Hematopoietic multipotent progenitor cell treated with erythropoietin and hydrocortisone succinate and interleukin-3 and kit ligand, for 15 days (in vitro differentiated cells): ENCODE results near the gene PEDS1.
"Not testable (repeated sequence)": the region's sequence is repeated elsewhere in the genome, so short reads cannot be mapped to it uniquely, and the experiment has no call there.

Experiments
- DNase-seq: peaks from one replicate; pipeline ENCODE4 v3.0.0-alpha.2; 2015; ENCODE audit warnings: low spot score

Gene PEDS1

DNA sequence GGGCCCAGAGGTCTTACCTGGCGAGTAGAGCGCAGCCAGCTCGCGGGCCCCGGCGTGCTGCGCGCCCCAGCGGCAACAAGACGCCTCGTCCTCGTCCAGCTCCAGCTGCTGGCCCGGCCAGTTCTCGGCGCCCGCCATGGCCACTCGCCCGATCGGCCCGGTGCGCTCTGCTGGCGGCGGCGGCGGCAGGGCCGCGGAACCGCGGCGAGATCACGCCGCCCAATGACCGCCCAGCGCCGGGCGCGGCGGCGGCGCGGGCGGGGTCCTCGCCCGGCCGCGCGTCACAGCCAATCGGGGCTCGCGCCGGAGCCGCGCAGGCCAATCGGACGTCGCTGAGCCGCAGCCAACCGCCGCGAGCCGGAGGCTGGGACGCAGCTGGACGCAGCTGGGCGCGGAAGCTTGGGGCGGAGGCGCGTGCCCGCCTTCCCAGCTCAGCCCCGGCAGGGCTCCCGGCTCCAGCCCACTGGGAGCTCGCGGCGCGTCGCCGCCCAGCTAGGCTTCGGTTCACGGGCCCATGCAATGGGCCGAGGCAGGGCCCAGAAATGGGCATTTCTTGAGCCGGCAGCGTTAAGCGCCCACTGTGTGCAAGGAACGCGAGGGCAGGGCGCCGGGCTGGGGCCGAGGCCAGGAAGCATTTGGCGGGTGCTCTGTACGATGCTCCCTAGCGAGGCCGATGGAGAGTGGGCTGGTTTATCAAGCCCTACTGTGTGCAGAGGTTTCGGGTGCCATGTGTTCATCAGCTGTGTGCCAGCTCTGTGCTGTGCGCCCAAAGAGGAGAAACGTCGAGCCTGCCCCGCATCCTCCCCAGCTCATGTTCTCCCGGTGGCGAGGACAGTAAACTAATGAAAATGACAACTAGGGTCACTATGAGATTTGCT is at the start of gene PEDS1:
Gene PEDS1 (minus strand): TSS at position 224 of the 878 bp plus-strand sequence. CDS start 86 bp downstream, at position 138.
- peak; percentile 92 for DNase-seq

DNA sequence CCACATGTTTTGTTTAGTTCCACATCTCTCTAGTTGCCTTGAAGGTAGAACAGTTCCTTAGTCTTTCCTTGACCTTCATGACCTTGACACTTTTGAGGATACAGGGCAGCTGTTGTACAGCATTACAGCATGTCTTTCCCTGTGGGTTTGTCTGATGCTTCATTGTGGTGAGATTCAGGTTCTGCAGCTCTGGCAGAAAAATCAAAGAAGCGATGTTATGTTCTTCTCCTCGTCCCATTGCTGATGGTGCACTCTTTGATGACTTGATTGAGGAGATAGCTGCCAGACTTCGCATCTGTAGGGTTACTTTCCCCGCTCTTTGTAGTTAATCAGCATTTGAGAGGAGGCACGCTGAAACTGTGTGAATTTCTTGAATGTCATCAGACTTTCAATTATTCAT is 49.2 kb upstream of the PEDS1 start:
- no peak for DNase-seq

DNA sequence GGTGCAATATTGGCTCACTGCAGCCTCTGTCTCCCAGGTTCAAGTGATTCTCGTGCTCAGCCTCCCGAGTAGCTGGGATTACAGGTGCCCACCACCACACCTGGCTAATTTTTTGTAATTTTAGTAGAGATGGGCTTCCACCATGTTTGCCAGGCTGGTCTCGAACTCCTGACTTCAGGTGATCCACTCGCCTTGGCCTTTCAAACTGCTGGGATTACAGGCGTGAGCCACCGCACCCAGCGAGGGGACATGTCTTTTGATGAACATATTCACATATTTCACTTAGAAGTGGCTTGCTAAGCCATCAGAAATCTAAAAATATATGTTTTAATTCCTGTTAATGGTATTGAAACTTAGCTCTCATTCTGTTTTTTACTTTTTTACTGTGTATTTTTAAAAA is 48.2 kb upstream of the PEDS1 start:
- not testable (repeated sequence) for DNase-seq

DNA sequence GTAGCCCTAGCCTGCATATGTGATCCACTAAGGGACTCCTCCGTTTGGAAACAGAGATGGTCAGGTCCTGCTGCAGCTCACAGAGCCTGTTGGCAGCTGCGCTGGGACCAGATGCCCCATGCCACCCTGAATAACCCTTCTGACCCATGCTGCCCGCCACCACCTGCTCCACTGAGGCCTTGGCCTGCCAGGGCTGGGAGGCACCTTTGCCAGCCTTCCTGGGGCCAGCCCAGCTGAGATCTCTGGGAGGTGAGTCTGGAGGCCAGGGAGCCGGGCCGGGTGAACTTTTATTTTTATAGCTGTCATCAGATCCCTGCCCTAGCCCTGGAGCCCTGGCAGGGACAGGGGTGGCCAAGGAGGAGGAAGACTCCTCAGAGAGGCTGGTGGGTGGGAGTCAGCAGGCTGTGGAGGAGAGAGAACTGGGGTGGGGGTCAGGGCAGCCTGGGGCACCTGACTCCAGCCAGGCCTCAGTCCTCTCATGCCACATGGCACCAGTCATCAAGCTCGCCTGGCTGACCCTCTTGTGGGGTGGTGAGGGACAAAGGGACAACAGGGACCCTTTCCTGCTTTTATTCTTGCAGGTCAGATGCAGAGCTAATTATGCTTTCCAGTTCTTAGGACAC is 47.1 kb upstream of the PEDS1 start:
- no peak for DNase-seq

DNA sequence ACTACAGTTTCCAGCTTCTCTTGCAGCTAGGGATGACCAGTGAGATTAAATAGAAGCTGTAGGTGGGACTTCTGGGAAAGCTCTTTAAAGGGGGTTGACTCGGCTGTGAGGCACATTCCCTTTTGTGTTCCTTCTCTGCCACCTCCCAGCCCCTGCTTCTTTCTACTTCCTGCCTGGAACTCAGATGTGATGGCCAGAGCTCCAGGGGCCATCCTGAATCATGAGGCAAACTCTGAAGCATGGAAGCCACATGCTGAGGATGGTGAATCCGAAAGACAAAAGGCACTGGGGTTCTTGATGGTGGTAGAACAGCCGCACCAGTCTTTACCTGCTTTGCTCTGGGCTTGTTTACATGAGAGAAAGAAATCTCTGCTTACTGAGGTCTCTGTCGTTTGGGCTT is 46.2 kb upstream of the PEDS1 start:
- DNase-seq, result no peak

DNA sequence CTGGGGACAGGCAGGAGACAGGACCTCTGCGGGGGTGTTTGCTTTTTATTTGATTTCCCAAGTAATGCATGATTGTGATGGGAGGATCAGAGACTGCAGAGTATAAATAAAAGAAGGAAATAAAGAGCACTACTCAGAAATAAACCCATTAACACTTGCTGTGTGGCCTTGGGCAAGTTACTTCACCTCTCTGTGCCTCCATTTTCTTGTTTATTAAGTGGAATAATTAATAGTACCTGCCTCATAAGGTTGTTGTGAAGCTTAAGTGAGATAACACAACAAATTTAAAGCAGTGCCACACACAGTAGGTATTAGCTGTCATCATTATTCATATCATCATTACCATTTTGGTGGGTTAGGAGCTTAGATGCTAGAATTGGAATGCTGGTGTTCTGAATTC is 45.2 kb upstream of the PEDS1 start:
- DNase-seq, result no peak

DNA sequence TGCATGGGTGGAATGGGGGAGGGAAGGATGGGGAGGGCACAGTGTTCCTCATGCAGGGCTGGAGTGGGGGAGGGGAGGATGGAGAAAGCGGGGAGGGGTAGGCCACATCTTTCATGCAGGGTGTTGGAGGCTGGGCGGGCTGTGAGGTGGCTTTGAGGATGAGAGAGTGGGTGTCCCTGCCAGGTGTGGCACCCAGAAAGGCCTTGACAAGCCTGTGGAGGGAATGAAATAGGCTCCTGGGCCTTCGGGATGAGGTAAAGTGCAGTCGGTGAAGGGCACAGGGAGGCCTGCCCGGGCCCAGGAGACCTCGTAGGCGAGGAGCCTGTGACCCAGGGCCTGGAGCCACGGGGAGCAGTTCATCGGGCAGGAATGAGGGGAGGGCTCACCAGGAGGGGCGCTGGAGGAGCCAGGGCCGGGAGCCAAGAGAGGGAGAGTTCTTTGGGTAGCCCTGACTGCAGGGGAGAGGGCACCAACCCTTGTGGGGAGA is 44.7 kb upstream of the PEDS1 start:
- no peak for DNase-seq

DNA sequence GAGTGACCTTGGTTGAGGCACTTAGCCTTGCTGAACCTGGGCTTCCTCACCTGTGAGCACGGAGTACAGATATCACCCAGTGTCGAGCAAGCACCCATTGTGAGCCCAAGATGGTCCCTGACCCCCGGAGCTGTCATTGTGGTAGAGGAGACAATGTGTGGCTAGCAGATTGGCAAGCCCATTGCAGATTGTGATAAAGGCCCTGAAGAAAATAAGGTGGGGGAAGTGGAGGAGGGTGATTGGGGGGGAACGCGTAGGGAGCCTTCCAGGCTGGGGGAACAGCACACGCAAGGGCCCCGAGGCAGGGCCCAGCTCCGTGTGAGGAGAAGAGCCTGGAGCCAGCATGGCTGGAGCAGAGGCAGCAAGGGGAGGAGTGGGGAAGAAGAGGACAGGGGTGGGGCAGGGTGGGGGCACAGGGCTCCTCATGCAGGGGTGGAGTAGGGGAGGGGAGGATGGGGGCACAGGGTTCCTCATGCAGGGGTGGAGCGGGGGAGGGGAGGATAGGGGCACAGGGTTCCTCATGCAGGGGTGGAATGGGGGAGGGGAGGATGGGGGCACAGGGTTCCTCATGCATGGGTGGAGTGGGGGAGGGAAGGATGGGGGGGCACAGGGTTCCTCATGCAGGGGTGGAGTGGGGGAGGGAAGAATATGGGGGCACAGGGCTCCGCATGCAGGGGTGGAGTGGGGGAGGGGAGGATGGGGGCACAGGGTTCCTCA is 44.1 kb upstream of the PEDS1 start:
- no peak for DNase-seq

DNA sequence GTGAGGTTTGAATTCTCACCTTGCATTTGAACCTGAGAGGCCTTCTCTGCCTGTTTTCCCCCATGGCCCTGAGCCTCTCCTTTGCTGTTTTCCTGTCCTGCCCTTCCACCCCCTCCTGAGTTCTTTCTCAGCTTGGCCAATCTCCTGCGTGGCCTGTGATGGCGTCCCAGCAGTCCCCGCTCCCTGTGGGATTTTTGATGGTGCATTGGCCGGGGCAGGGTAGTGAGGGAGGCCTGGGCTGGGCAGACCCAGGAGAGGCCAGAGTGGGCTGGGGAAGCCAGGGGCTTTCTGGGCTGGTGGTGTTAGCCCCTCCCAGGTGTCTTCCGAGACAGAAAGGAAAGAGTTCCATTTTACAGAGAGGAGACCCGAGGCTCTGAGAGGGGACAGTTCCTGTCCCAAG is 43.4 kb upstream of the PEDS1 start:
- DNase-seq, result no peak

DNA sequence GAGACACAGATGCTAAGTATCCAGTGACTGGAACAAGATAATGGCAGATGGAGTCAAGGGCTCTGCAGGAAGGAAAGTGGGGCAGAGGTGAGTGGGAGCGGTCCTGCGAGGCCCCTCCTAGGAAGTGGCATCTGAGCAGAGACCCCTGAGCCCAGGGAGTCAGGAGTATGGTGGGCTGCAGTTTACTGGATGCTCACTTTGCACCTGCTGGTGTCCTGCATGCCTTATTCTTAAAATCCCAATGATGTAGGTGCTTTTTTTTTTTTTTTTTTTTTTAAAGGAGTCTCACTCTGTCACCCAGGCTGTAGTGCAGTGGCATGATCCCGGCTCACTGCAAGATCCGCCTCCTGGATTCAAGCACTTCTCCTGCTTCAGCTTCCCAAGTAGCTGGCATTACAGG is 42.7 kb upstream of the PEDS1 start:
- DNase-seq, result no peak

DNA sequence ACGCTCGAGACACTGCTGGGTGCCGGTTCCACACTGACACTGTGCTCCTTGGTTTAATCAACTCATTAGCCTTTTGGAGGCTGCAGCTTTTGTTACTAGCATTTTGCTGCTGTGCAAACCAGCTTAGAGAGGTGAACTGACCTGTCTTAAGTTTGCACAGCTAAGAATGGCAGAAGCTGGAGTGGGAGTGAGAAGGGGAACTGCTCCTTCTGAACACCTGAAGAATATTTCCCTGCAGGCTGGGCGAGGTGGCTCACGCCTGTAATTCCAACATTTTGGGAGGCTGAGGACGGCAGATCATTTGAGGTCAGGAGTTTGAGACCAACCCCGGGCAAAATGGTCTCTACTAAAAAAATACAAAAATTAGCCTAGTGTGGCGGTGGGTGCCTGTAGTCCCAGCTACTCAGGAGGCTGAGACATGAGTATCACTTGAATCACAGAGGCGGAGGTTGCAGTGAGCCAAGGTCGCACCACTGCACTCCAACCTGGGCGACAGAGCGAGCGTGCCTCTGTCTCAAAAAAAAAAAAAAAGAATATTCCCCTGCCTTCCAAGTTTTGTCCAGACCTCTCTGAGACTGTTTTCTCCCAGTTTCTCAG is 42.1 kb upstream of the PEDS1 start:
- DNase-seq, result no peak

DNA sequence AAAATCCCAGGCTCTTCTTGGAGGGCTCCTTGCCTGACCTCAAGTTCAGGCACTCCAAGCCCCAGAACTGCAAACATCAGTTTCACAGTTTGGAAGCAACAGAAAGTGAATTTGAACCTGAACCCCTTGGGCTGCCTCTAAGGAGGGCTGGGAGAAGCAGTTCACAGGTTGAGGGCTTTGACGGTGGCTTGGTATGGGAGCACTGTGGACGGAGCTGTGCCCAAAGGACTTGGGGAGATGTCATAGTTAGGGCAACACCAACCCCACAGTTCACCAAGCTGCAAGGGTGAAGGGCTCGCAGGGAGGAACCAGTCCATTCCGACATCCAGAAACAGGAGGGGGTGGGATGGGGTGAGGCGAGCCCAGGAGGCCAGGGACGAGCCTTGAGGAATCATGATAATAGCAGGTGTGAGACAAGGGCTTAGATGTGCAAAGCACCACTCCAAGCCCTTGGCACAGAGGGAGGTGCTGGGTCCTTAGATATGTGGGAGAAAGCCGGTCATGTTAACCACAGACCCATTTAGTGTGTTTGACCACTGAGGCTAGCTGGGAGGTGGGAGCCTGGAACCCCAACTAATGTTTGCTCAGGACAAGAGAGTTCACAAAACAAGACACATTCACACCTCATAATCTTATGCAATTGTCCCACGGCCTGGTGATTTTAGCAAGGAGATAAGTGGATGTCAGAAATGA is 41.5 kb upstream of the PEDS1 start:
- DNase-seq, result peak; percentile 16

DNA sequence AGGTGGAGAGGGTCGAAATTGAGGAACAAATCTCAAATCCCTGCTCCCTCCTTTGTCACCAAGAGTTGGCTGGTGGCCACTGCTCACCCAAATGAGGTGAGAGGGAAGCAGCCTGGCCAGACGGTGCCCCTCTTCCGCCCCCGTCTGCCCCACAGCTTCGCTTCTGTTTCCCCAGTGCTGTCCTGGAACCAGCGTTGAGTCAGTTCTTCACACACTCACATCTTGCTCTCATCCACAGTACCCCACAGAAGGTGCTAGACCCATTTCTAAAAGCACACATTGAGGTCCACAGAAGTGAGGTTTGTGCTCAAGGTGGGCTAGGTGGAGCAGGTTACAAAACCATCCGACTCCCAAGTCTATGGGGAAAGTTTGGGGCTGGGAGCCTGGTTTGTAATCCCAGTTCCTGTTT is 40.9 kb upstream of the PEDS1 start:
- DNase-seq, result no peak

DNA sequence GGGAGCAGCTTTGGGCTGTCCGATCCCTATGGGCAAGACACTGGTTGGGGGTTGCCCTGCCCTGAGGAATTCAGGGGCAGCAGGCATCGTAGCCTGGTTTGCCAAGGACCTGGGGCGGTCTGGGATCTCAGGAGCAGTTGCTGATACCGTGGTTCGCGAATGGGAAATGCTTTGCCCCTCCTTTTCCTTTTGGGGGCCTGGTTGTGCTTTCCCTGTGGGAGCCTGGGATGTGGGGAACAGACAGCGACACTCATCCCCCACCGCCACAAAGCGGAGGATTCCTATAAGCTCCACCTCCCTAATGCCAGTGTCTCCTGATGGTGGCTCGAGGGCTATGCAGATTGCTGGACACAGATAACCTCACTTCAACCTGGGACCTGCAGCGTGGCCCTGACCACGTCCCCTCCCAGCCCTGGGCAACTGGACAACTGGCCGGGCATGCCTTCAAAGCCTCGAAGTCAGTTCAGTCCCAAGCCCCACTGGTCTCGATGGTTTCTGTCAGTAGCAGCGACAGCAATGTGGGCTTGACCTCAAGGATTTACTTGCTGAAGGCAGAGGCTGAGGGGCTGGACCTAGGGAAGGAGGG is 40.4 kb upstream of the PEDS1 start:
- no peak for DNase-seq

DNA sequence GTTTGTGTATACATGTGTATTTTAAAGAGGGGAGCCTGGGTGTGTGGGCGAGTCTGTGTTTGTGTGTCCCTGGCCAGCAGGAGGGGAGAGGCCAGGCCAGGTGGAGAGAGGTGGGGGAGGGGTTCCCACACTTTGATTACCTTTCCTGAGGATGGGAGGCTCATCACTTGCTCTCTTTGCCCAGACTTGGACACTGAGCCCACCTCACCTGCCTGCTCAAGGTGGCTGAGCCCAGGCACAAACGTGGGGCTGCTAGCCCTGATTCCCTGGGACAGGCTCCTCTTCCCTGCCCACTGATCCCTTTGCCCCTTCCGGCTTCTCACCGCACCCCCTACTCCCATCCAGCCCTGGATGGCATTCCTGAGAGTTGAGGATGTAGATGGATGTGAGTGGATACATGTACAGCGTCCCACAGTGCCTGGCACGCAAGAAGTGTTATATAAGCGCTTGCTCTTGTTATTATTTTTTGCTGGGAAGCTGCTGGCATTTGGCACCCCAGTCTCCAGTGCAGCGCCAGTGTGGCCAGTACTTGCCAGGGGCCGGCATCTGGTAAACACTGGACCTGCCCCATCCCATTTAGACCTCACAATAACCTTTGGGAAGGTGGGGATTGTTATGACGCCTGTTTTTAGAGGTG is 39.8 kb upstream of the PEDS1 start:
- peak; percentile 36 for DNase-seq

DNA sequence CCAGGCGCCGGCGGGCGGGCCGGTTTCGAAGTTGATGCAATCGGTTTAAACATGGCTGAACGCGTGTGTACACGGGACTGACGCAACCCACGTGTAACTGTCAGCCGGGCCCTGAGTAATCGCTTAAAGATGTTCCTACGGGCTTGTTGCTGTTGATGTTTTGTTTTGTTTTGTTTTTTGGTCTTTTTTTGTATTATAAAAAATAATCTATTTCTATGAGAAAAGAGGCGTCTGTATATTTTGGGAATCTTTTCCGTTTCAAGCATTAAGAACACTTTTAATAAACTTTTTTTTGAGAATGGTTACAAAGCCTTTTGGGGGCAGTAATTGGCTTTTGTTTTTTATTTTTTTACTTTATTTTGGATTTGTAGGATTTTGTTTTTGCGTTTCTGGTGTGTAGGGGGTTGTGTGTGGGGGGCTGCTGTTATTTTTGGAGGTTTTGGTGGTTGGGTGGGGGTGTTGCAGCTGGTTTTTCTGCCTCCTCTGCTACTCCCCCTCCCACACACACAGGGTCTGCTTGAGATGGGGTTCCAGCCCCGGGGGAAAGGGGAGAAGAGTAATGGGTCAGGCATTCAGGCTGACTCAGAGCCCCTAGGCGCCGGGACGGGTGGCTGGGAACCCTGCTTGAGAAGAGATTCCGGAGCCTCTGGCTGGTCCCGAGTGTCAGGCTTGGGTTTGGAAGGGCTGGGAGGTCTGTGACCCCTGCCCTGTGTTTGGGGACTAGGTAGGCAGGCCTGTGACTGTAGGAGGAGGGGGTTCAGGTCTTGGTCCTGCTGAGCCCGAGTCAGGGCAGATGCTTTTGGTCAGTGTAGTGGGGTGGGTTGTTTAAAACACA is 39.1 kb upstream of the PEDS1 start:
- DNase-seq, result peak; percentile 93

DNA sequence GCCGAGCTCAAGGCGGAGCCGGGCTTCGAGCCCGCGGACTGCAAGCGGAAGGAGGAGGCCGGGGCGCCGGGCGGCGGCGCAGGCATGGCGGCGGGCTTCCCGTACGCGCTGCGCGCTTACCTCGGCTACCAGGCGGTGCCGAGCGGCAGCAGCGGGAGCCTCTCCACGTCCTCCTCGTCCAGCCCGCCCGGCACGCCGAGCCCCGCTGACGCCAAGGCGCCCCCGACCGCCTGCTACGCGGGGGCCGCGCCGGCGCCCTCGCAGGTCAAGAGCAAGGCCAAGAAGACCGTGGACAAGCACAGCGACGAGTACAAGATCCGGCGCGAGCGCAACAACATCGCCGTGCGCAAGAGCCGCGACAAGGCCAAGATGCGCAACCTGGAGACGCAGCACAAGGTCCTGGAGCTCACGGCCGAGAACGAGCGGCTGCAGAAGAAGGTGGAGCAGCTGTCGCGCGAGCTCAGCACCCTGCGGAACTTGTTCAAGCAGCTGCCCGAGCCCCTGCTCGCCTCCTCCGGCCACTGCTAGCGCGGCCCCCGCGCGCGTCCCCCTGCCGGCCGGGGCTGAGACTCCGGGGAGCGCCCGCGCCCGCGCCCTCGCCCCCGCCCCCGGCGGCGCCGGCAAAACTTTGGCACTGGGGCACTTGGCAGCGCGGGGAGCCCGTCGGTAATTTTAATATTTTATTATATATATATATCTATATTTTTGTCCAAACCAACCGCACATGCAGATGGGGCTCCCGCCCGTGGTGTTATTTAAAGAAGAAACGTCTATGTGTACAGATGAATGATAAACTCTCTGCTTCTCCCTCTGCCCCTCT is 38.2 kb upstream of the PEDS1 start:
- DNase-seq, result no peak

DNA sequence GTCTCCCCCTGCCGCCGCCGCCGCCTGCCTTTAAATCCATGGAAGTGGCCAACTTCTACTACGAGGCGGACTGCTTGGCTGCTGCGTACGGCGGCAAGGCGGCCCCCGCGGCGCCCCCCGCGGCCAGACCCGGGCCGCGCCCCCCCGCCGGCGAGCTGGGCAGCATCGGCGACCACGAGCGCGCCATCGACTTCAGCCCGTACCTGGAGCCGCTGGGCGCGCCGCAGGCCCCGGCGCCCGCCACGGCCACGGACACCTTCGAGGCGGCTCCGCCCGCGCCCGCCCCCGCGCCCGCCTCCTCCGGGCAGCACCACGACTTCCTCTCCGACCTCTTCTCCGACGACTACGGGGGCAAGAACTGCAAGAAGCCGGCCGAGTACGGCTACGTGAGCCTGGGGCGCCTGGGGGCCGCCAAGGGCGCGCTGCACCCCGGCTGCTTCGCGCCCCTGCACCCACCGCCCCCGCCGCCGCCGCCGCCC is 37.6 kb upstream of the PEDS1 start:
- DNase-seq, result peak; percentile 60
